T-helper 2 cell treated with Interferon-gamma antibody and Interleukin-4, amounts not matched to agents 5 μg/mL and 100 μg/mL, for 36 hours (primary cell): ENCODE data around the gene NCAPG2.

Experiments
- DNase-seq: peaks from one replicate; pipeline ENCODE4 v3.0.0; 2021; ENCODE audit warnings: low spot score
- H3K27ac Mint-ChIP-seq: one replicate; pipeline ENCODE4 v1.8.0; 2021; ENCODE audit warnings: mild to moderate bottlenecking, mixed read lengths
- H3K27me3 Mint-ChIP-seq: one replicate; pipeline ENCODE4 v1.8.0; 2021; ENCODE audit warnings: low read depth, mixed read lengths
- H3K36me3 Mint-ChIP-seq: one replicate; pipeline ENCODE4 v1.8.0; 2021; ENCODE audit warnings: low read depth, mixed read lengths
- H3K4me1 Mint-ChIP-seq: one replicate; pipeline ENCODE4 v1.8.0; 2021; ENCODE audit warnings: low read depth, mixed read lengths
- H3K4me3 Mint-ChIP-seq: one replicate; pipeline ENCODE4 v1.8.0; 2022; ENCODE audit warnings: mild to moderate bottlenecking, moderate library complexity, mixed read lengths
- H3K9me3 Mint-ChIP-seq: one replicate; pipeline ENCODE4 v1.8.0; 2021; ENCODE audit warnings: mixed read lengths

The NCAPG2 gene

GRCh38 chr7:158664406-158664805 lies 40.2 kb downstream of the NCAPG2 start:
- Mint-ChIP-seq H3K4me1 (peaks cover 18% of the 10 kb centered on the region), H3K36me3 (peaks cover 57% of the 10 kb centered on the region), H3K4me3 (no peak overlapping the region), H3K27me3 (no peaks in the 10 kb centered on the region), H3K27ac (no peak overlapping the region), H3K9me3 (no peaks in the 10 kb centered on the region)
- no peak for DNase-seq

DNA sequence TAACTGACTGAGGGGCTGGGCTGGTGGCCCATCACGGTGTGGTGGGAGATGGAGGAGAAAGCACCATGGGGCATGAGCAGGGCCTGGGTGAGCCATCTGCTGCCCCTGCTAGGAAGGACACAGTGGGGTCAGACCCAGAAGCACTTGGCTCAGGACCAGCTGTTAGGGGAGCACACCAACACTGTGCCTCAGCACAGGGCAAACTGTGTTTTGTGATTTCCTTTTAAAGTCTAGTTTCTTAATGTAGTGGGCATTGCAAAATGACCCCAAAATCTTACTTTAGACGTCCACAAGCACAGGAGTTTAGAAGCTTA lies 41.2 kb downstream of the NCAPG2 start:
- Mint-ChIP-seq H3K4me1 (peaks cover 16% of the 10 kb centered on the region), H3K9me3 (no peaks in the 10 kb centered on the region), H3K36me3 (peaks cover 53% of the 10 kb centered on the region), H3K27ac (peak overlapping the region; percentile 81), H3K4me3 (no peak overlapping the region), H3K27me3 (no peaks in the 10 kb centered on the region)
- no peak for DNase-seq

DNA sequence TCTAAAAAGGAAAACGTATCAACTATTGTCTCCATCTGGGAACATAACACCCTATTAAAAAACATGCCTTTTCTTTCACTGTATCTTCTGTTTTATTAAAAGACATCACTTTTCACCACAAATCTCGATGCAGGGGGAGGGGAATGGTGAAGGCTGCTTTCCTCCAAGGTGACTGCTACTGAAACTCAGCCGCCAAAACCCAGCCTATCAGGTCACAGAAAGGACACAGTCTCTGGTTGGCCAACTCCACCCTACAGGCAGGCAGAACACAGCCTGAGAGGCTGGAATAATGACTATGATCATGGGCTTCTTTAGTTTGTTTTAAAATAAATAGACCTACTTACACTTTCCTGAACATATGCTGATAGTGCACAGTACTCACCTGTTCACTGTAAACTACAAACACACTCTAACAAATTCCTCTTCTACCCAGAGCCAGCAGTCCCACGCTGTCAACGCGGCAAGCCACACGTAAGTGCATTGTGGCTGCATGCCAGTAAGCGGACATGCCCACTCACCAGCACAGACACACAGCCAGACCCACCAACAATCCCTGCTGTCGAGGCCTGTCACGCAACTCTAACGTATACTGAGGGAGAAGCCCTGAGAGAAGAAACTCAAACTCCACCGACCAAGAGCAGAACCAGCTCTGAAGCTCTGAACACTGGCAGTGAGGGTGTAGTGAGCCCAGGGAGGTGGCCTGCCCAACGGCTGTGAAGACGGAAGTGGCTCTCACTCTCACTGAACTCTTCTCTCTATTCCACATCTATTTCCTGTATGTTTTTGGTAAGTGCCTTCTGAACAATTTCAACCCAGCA lies 41.8 kb downstream of the NCAPG2 start:
- no peak overlapping the region for H3K4me3 Mint-ChIP-seq
- H3K9me3 Mint-ChIP-seq, result no peaks in the 10 kb centered on the region
- H3K27me3 Mint-ChIP-seq, result no peaks in the 10 kb centered on the region
- no peak for DNase-seq
- peak overlapping the region; percentile 81 for H3K27ac Mint-ChIP-seq
- H3K36me3 Mint-ChIP-seq, result peaks cover 58% of the 10 kb centered on the region
- peaks cover 20% of the 10 kb centered on the region for H3K4me1 Mint-ChIP-seq

DNA sequence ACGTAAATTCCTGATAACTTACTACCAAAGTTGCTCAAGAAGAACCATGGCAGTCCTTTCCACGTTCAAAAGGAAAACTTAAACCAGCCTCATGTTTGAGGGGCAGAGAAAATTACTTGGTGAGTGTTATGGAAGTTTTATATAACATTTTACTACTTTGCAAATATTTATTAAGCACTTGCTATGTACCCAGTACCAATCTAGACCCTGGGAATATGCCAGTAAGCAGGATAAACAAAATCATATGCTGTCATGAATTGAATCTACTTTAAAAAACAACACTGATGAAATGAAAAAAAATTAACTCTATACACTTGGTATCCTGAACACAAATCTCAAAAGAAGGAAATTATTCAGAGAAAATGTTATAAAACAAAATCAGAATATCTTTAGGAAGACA lies 46.1 kb downstream of the NCAPG2 start:
- no peak overlapping the region for H3K27ac Mint-ChIP-seq
- no peaks in the 10 kb centered on the region for H3K9me3 Mint-ChIP-seq
- peaks cover 64% of the 10 kb centered on the region for H3K36me3 Mint-ChIP-seq
- H3K4me3 Mint-ChIP-seq, result no peak overlapping the region
- no peak for DNase-seq
- H3K27me3 Mint-ChIP-seq, result no peaks in the 10 kb centered on the region
- peaks cover 27% of the 10 kb centered on the region for H3K4me1 Mint-ChIP-seq

GRCh38 chr7:158657189-158657746 lies 47.3 kb downstream of the NCAPG2 start:
- H3K9me3 Mint-ChIP-seq, result no peaks in the 10 kb centered on the region
- peaks cover 53% of the 10 kb centered on the region for H3K36me3 Mint-ChIP-seq
- H3K4me1 Mint-ChIP-seq, result peaks cover 19% of the 10 kb centered on the region
- H3K4me3 Mint-ChIP-seq, result peak overlapping the region; percentile 43
- DNase-seq, result no peak
- no peaks in the 10 kb centered on the region for H3K27me3 Mint-ChIP-seq
- peak overlapping the region; percentile 73 for H3K27ac Mint-ChIP-seq

DNA sequence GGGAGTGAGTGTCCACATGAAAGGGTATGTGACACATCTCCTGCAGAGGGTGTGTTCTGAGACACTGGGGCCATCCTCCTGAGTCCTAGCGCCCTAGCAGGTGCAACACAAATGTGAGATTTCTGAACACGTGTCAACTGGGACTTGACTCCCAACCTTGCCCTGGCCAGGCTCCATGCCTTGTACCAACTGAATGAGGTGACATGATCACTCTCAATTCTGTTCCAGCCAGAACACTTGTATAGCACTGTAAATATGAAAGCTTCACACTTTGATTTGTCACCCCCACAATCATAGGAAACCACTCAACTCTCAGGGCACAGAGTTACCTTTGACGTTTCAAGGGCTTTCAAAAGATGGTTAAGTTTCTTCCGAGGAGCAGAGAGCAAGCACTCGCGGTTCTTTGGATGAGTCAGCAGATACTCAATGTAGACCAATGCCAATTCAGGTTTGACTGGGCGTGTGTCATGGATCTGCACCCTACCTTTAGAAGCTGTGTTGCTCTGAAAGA lies 48.6 kb downstream of the NCAPG2 start:
- Mint-ChIP-seq H3K27ac (peak overlapping the region; percentile 81), H3K4me3 (peak overlapping the region; percentile 43), H3K4me1 (peaks cover 25% of the 10 kb centered on the region), H3K36me3 (peaks cover 58% of the 10 kb centered on the region), H3K27me3 (no peaks in the 10 kb centered on the region), H3K9me3 (no peaks in the 10 kb centered on the region)
- DNase-seq, result peak; percentile 86

DNA sequence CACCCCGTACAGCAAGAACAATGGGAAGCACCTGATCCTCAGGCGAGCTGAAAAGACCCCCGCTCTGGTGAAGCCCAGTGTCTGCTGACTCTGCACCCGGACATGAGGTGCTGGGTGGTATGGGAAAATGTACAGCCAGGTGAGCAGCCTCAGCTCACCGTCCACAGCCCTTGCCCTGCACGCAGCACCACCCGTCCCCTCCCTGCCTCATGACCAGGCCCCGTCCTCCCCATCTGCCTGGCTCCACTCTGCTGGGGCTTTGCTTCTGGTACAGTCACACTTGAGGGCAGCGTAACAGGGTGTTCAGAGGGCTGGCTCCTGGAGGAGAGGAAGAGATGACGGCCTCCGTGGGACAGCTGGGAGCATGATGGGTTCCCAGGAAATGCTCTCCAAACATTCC lies 49.1 kb downstream of the NCAPG2 start:
- peaks cover 26% of the 10 kb centered on the region for H3K4me1 Mint-ChIP-seq
- no peak overlapping the region for H3K4me3 Mint-ChIP-seq
- DNase-seq, result no peak
- peak overlapping the region; percentile 81 for H3K27ac Mint-ChIP-seq
- peaks cover 57% of the 10 kb centered on the region for H3K36me3 Mint-ChIP-seq
- no peaks in the 10 kb centered on the region for H3K27me3 Mint-ChIP-seq
- H3K9me3 Mint-ChIP-seq, result no peaks in the 10 kb centered on the region

DNA sequence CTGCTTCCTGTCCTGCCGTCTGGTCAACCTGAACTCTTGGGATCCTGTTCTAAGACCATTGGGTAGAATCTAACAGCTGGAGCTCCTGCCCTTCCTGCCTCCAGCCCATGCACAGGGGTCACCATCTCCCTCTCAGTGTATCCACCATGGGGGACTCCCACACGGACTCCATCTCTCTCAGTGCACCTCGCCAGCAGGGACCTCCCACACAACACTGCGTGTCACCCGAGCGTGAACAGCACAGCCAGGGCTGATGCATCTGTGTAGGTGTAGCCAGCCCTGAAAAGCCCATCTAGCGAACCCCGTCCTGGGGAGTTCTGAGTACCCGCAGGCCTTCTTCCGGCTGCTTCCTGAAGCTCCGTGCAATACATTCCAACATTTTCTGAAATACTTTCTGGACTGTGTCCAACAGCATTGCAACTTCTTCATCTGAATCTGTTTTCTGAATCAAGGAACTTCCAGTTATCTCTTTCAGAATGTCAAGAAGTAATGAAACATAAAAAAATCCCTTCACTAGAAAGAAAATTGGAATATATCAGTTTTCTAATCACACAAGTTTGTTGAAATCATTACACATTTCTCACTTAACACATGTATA lies 52.5 kb downstream of the NCAPG2 start:
- peaks cover 67% of the 10 kb centered on the region for H3K36me3 Mint-ChIP-seq
- no peak overlapping the region for H3K27ac Mint-ChIP-seq
- DNase-seq, result no peak
- no peaks in the 10 kb centered on the region for H3K27me3 Mint-ChIP-seq
- H3K4me3 Mint-ChIP-seq, result no peak overlapping the region
- peaks cover 22% of the 10 kb centered on the region for H3K4me1 Mint-ChIP-seq
- H3K9me3 Mint-ChIP-seq, result no peaks in the 10 kb centered on the region

GRCh38 chr7:158650821-158651225 lies 53.8 kb downstream of the NCAPG2 start:
- Mint-ChIP-seq H3K4me3 (peak overlapping the region; percentile 3), H3K36me3 (peaks cover 66% of the 10 kb centered on the region), H3K27me3 (no peaks in the 10 kb centered on the region), H3K4me1 (peaks cover 12% of the 10 kb centered on the region), H3K9me3 (no peaks in the 10 kb centered on the region), H3K27ac (peak overlapping the region; percentile 67)
- DNase-seq, result peak; percentile 23

DNA sequence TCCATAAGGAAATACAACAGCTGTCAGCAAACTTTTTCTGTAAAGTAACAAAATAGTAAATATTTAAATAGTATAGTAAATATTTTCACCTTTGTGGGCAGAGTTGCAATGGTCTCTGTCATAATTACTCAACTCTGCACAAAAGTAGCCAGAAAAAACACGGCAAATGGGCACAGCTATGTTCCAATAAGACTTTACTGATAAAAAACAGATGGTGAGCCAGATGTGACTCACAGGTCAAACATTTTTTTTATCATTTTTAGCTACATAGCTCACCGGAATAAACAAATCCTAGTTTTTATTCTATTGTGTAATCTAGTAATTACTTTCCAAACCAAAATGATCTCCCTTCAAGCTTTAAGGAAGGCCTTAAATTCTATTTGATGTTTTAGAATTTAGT lies 55.3 kb downstream of the NCAPG2 start:
- Mint-ChIP-seq H3K9me3 (no peaks in the 10 kb centered on the region), H3K27me3 (no peaks in the 10 kb centered on the region), H3K27ac (no peak overlapping the region), H3K36me3 (peaks cover 69% of the 10 kb centered on the region), H3K4me1 (peaks cover 12% of the 10 kb centered on the region), H3K4me3 (no peak overlapping the region)
- DNase-seq, result no peak

DNA sequence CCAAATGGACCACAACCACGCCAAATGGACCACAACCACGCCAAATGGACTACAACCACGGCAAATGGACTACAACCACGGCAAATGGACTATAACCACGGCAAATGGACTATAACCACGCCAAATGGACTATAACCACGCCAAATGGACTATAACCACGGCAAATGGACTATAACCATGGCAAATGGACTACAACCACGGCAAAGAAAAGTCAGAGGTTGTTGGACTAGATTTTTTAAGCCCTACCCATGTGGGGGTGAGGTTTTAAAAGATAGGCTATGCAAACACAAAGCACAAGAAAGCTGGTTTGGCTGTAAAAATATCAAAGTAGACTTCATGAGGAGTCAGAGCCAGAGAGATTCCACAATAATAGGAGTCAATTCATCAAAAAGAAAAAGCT lies 55.8 kb downstream of the NCAPG2 start:
- DNase-seq, result no peak
- H3K27me3 Mint-ChIP-seq, result no peaks in the 10 kb centered on the region
- no peaks in the 10 kb centered on the region for H3K9me3 Mint-ChIP-seq
- peaks cover 69% of the 10 kb centered on the region for H3K36me3 Mint-ChIP-seq
- no peak overlapping the region for H3K4me3 Mint-ChIP-seq
- no peak overlapping the region for H3K27ac Mint-ChIP-seq
- peaks cover 12% of the 10 kb centered on the region for H3K4me1 Mint-ChIP-seq

- no peak overlapping the region for H3K27ac Mint-ChIP-seq
- peaks cover 12% of the 10 kb centered on the region for H3K4me1 Mint-ChIP-seq
- no peaks in the 10 kb centered on the region for H3K27me3 Mint-ChIP-seq
- no peak for DNase-seq
- H3K9me3 Mint-ChIP-seq, result no peaks in the 10 kb centered on the region
- peaks cover 71% of the 10 kb centered on the region for H3K36me3 Mint-ChIP-seq
- no peak overlapping the region for H3K4me3 Mint-ChIP-seq
Observed at GRCh38 chr7:158648168-158648567, 56.4 kb downstream of the NCAPG2 start.

GRCh38 chr7:158647475-158647792 lies 57.2 kb downstream of the NCAPG2 start:
- Mint-ChIP-seq H3K4me3 (no peak overlapping the region), H3K27me3 (no peaks in the 10 kb centered on the region), H3K4me1 (peaks cover 12% of the 10 kb centered on the region), H3K27ac (no peak overlapping the region), H3K36me3 (peaks cover 74% of the 10 kb centered on the region), H3K9me3 (no peaks in the 10 kb centered on the region)
- no peak for DNase-seq

GRCh38 chr7:158646766-158647474 lies 57.7 kb downstream of the NCAPG2 start:
- H3K4me1 Mint-ChIP-seq, result peaks cover 11% of the 10 kb centered on the region
- peaks cover 75% of the 10 kb centered on the region for H3K36me3 Mint-ChIP-seq
- H3K27ac Mint-ChIP-seq, result no peak overlapping the region
- DNase-seq, result no peak
- no peak overlapping the region for H3K4me3 Mint-ChIP-seq
- no peaks in the 10 kb centered on the region for H3K27me3 Mint-ChIP-seq
- H3K9me3 Mint-ChIP-seq, result no peaks in the 10 kb centered on the region
